ENCODE data around the gene PAXX.

The PAXX gene

GRCh38 chr9:136952876-136953770 lies 39.1 kb upstream of the PAXX start:
- DNase-seq (ENCODE audit: low read depth in 2 of 3, low spot score in 1 of 3), result no peak

GRCh38 chr9:136953771-136954269 lies 38.4 kb upstream of the PAXX start:
- DNase-seq (ENCODE audit: low read depth in 2 of 3, low spot score in 1 of 3), result no peak

GRCh38 chr9:136954270-136955083 lies 37.7 kb upstream of the PAXX start:
- no peak for DNase-seq (ENCODE audit: low read depth in 2 of 3, low spot score in 1 of 3)

- no peak for DNase-seq (ENCODE audit: low read depth in 2 of 3, low spot score in 1 of 3)
These were observed 36.9 kb upstream of the PAXX start for GRCh38 chr9:136955202-136955942.

GRCh38 chr9:136955943-136956335 lies 36.3 kb upstream of the PAXX start:
- no peak for DNase-seq (ENCODE audit: low read depth in 2 of 3, low spot score in 1 of 3)

- no peak for DNase-seq (ENCODE audit: low read depth in 2 of 3, low spot score in 1 of 3)
These were observed 35.6 kb upstream of the PAXX start for GRCh38 chr9:136956604-136957003.

GRCh38 chr9:136957461-136957860 lies 34.8 kb upstream of the PAXX start:
- DNase-seq (ENCODE audit: low read depth in 2 of 3, low spot score in 1 of 3), result no peak

- no peak for DNase-seq (ENCODE audit: low read depth in 2 of 3, low spot score in 1 of 3)
These were observed 34.3 kb upstream of the PAXX start for GRCh38 chr9:136957901-136958300.

GRCh38 chr9:136958473-136958872 lies 33.7 kb upstream of the PAXX start:
- no peak for DNase-seq (ENCODE audit: low read depth in 2 of 3, low spot score in 1 of 3)

- no peak for DNase-seq (ENCODE audit: low read depth in 2 of 3, low spot score in 1 of 3)
These were observed 33.0 kb upstream of the PAXX start for GRCh38 chr9:136958898-136959850.

GRCh38 chr9:136960212-136960937 lies 31.8 kb upstream of the PAXX start:
- no peak for DNase-seq (ENCODE audit: low read depth in 2 of 3, low spot score in 1 of 3)

GRCh38 chr9:136960938-136961275 lies 31.3 kb upstream of the PAXX start:
- DNase-seq (ENCODE audit: low read depth in 2 of 3, low spot score in 1 of 3), result no peak

GRCh38 chr9:136961279-136962065 lies 30.8 kb upstream of the PAXX start:
- no peak for DNase-seq (ENCODE audit: low read depth in 2 of 3, low spot score in 1 of 3)

- no peak for DNase-seq (ENCODE audit: low read depth in 2 of 3, low spot score in 1 of 3)
These were observed 30.1 kb upstream of the PAXX start for GRCh38 chr9:136962163-136962562.

- DNase-seq (ENCODE audit: low read depth in 2 of 3, low spot score in 1 of 3), result no peak
These were observed 29.4 kb upstream of the PAXX start for GRCh38 chr9:136962701-136963248.

GRCh38 chr9:136963341-136963740 lies 28.9 kb upstream of the PAXX start:
- DNase-seq (ENCODE audit: low read depth in 2 of 3, low spot score in 1 of 3), result no peak

GRCh38 chr9:136963751-136964150 lies 28.5 kb upstream of the PAXX start:
- no peak for DNase-seq (ENCODE audit: low read depth in 2 of 3, low spot score in 1 of 3)

GRCh38 chr9:136964171-136964689 lies 28.0 kb upstream of the PAXX start:
- DNase-seq (ENCODE audit: low read depth in 2 of 3, low spot score in 1 of 3), result no peak
